Endodermal cell (in vitro differentiated cells): ENCODE data around the gene SLC25A24. TPM values are rescaled to one million over a fixed set of nuclear protein-coding genes. Genes with fewer than 3 reads are reported as not detected.

Experiments used
- DNase-seq: peaks from one replicate; pipeline ENCODE4 v3.0.0-alpha.2; 2017
- H3K27ac ChIP-seq: 2 replicates; pipeline ENCODE4 v1.5.1; 2013; ENCODE audit warnings: mild to moderate bottlenecking, low read depth, low read length, moderate library complexity
- H3K27me3 ChIP-seq: 2 replicates; pipeline ENCODE4 v1.6.1; 2013; ENCODE audit warnings: mild to moderate bottlenecking, low read length, moderate library complexity; ENCODE audit not compliant: insufficient read depth, control insufficient read depth, poor library complexity, severe bottlenecking
- H3K36me3 ChIP-seq: 2 replicates; pipeline ENCODE4 v1.7.0; 2013; ENCODE audit warnings: mild to moderate bottlenecking, low read length, moderate library complexity; ENCODE audit not compliant: control insufficient read depth, insufficient read depth
- H3K4me1 ChIP-seq: one replicate; pipeline ENCODE4 v1.7.0; 2013; ENCODE audit warnings: low read length; ENCODE audit not compliant: control insufficient read depth, insufficient read depth
- H3K4me3 ChIP-seq: 2 replicates; pipeline ENCODE4 v1.5.1; 2013; ENCODE audit warnings: mild to moderate bottlenecking, low read length, moderate library complexity
- H3K9ac ChIP-seq: 2 replicates; pipeline ENCODE4 v1.6.1; 2013; ENCODE audit warnings: mild to moderate bottlenecking, low read length, moderate library complexity; ENCODE audit not compliant: poor library complexity, severe bottlenecking; ENCODE audit errors: extremely low read depth
- H3K9me3 ChIP-seq: 2 replicates; pipeline ENCODE4 v1.6.1; 2013; ENCODE audit warnings: mild to moderate bottlenecking, low read length, moderate library complexity; ENCODE audit not compliant: control insufficient read depth
- H3K27ac Mint-ChIP-seq: 2 replicates; pipeline ENCODE4 v1.8.0; 2020; ENCODE audit warnings: mixed read lengths
- H3K27me3 Mint-ChIP-seq: 2 replicates; pipeline ENCODE4 v1.8.0; 2021; ENCODE audit warnings: mild to moderate bottlenecking, mixed read lengths; ENCODE audit not compliant: insufficient read depth
- H3K36me3 Mint-ChIP-seq: 2 replicates; pipeline ENCODE4 v1.8.0; 2020; ENCODE audit warnings: low read depth, mixed read lengths
- H3K4me1 Mint-ChIP-seq: 2 replicates; pipeline ENCODE4 v1.8.0; 2020; ENCODE audit warnings: mixed read lengths
- H3K4me3 Mint-ChIP-seq: 2 replicates; pipeline ENCODE4 v1.8.0; 2020; ENCODE audit warnings: mild to moderate bottlenecking, moderate library complexity, mixed read lengths
- H3K9me3 Mint-ChIP-seq: 2 replicates; pipeline ENCODE4 v1.8.0; 2020; ENCODE audit warnings: mild to moderate bottlenecking, mixed read lengths
- WGBS, 2 experiments: methylation state at CpG; one replicate each; pipeline versions ENCODE4 v1.1.5 to v1.1.7; 2013; ENCODE audit warnings: missing lambda C conversion rate in 2 of 2, mixed read lengths in 1 of 2; ENCODE audit not compliant: insufficient coverage in 1 of 2, insufficient read length in 1 of 2; 5-methylcytosine and 5-hydroxymethylcytosine counted together
- total RNA-seq, 2 donors: library from RNA; stranded (reverse); fragmentation: NEBNext Ultra II Directional in 1 of 2; extraction: Animal tissue kit (Norgen Biotek cat#: 25700) in 1 of 2; gene quantifications; 2 replicates in 1 of 2; 3 replicates in 1 of 2; pipeline ENCODE4 v1.2.1, GENCODE V29; 2021
- TF ChIP-seq, protein P1 (sequence below): fragments of 200-600 bp; sonication (generic); conservative IDR thresholded peaks from 2 replicates; pipeline ENCODE4 v1.5.0; 2021; ENCODE audit warnings: antibody characterized with exemption, mild to moderate bottlenecking

SLC25A24 gene
- total RNA-seq, 2 donors from 2014 or later = 42.4 to 61.4 TPM

- no peaks in the 10 kb centered on the region for H3K9me3 Mint-ChIP-seq
- H3K27me3 ChIP-seq = no peaks in the 10 kb centered on the region
- no peak overlapping the region for H3K27ac ChIP-seq
- H3K27ac Mint-ChIP-seq = peak overlapping the region; percentile 40
- H3K27me3 Mint-ChIP-seq = no peaks in the 10 kb centered on the region
- no peak overlapping the region for H3K4me3 ChIP-seq
- no peaks in the 10 kb centered on the region for H3K36me3 Mint-ChIP-seq
- TF ChIP-seq, protein P1, sequence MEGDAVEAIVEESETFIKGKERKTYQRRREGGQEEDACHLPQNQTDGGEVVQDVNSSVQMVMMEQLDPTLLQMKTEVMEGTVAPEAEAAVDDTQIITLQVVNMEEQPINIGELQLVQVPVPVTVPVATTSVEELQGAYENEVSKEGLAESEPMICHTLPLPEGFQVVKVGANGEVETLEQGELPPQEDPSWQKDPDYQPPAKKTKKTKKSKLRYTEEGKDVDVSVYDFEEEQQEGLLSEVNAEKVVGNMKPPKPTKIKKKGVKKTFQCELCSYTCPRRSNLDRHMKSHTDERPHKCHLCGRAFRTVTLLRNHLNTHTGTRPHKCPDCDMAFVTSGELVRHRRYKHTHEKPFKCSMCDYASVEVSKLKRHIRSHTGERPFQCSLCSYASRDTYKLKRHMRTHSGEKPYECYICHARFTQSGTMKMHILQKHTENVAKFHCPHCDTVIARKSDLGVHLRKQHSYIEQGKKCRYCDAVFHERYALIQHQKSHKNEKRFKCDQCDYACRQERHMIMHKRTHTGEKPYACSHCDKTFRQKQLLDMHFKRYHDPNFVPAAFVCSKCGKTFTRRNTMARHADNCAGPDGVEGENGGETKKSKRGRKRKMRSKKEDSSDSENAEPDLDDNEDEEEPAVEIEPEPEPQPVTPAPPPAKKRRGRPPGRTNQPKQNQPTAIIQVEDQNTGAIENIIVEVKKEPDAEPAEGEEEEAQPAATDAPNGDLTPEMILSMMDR = no peak
- H3K4me1 ChIP-seq = peaks cover 4% of the 10 kb centered on the region
- H3K4me1 Mint-ChIP-seq = peaks cover 25% of the 10 kb centered on the region
- DNase-seq = no peak
- H3K36me3 ChIP-seq = no peaks in the 10 kb centered on the region
- WGBS, 2 experiments = 92 to 95% methylated on average over 6 of the region's 6 CpGs
- H3K4me3 Mint-ChIP-seq = no peak overlapping the region
- no peak overlapping the region for H3K9ac ChIP-seq
- H3K9me3 ChIP-seq = no peaks in the 10 kb centered on the region
These were observed 115.2 kb downstream of the SLC25A24 start for GRCh38 chr1:108084866-108085477.

Other genes starting within 250 kb of the SLC25A24 start
- gene VAV3, start 235.2 kb downstream of the SLC25A24 start, total RNA-seq = 1 to 10 TPM; 6.9 to 9.6 TPM
- not detected for gene NBPF4, start 43.7 kb upstream of the SLC25A24 start, total RNA-seq
- gene NBPF6, start 250.0 kb upstream of the SLC25A24 start, total RNA-seq = not detected